HG03457 (cell line): ENCODE results near the gene COL1A2.

Experiments used
- ATAC-seq: cut with Tn5 transposase; IDR thresholded peaks from one replicate; pipeline ENCODE4 v1.9.1; 2021; ENCODE audit warnings: moderate number of reproducible peaks; ENCODE audit not compliant: unreplicated experiment

COL1A2 gene

DNA sequence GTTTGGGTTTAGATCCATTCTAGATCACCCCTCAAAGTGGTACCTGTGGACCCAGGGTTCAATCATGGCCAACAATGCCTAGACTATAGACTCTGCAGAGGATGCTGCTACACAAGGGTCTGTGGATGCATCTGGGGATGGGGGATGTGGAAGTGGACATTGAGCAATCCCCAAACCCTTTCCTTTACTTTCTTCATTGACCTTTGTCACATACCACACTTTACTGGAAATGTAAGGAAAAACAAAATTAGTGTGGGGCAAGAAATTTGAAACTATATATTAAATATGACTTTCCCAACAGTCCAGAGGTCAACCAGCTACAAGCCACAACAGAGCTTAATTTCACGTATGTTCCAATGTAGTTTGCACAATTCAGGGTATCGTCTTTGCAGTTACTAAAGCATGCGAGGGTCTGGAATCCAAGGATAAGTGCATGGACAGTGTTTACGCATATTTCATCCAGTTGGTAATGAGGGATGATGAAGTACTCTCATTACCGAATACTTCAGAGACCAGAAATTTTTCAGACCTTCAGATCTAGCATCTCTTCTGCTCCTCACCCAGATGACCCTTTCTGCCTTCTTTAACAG is 81.7 kb downstream of the COL1A2 start:
- ATAC-seq: no peak

DNA sequence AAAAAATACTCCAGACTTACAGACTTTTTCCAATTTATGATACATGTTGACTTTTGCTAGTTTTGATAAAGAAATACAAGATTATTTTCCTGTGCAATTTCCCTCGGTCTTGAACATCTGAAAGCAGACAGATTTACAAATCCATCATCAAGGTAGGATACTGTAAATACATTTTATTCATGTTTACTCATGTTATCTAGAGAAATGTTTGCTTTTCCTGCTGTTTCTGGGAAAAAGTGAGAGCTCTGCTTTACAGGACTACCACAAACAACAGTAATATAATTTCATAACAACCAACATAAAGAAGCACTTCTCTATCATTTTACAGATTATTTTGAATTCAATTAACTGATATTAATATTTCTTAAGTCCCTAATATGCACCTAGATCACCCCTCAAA is 83.2 kb downstream of the COL1A2 start:
- no peak for ATAC-seq

DNA sequence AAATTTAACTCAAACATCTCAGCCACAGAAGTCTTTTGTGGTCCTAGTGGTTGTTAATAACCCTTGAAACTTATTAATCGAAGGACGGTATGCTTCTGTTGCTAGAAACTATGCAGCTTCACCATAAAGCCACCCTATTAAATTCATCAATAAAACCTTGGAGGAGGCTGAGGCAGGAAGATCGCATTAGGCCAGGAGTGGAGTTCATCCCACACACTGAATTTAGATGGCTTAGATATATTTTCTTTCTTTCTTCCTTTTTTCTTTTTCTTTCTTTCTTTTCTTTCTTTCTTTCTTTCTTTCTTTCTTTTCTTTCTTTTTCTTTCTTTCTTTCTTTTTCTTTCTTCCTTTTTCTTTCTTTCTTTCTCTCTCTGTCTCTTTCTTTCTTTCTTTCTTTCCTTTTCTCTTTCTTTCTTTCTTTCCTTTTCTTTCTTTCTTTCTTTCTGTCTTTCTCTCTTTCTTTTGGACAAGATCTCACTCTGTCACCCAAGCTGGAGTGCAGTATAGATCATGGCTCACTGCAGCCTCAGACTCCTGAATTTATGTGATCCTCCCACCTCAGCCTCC is 84.0 kb downstream of the COL1A2 start:
- no peak for ATAC-seq
